GM18520 (cell line): ENCODE measurements around the gene RBM18.

ENCODE experiments used
- ATAC-seq: cut with Tn5 transposase; IDR thresholded peaks from one replicate; pipeline ENCODE4 v1.9.1; 2021; ENCODE audit not compliant: unreplicated experiment

RBM18 gene

GRCh38 chr9:122223435-122223834, 41.2 kb downstream of the RBM18 start:
- ATAC-seq = no peak

- ATAC-seq = no peak
These were observed 41.8 kb downstream of the RBM18 start for GRCh38 chr9:122222791-122223190.

- no peak for ATAC-seq
These were observed 43.3 kb downstream of the RBM18 start for GRCh38 chr9:122221183-122221811.

- ATAC-seq = no peak
These were observed 43.9 kb downstream of the RBM18 start for GRCh38 chr9:122220673-122221182.

GRCh38 chr9:122219856-122220672, 44.6 kb downstream of the RBM18 start:
- no peak for ATAC-seq

GRCh38 chr9:122218935-122219855, 45.4 kb downstream of the RBM18 start:
- ATAC-seq = no peak

- ATAC-seq = no peak
These were observed 46.3 kb downstream of the RBM18 start for GRCh38 chr9:122218071-122218934.

GRCh38 chr9:122217640-122218039, 47.0 kb downstream of the RBM18 start:
- ATAC-seq = no peak

GRCh38 chr9:122216798-122217418, 47.7 kb downstream of the RBM18 start:
- no peak for ATAC-seq

- ATAC-seq = no peak
These were observed 48.4 kb downstream of the RBM18 start for GRCh38 chr9:122216138-122216797.

GRCh38 chr9:122215663-122216062, 49.0 kb downstream of the RBM18 start:
- ATAC-seq = no peak

GRCh38 chr9:122214507-122214906, 50.1 kb downstream of the RBM18 start:
- no peak for ATAC-seq

GRCh38 chr9:122213589-122214413, 50.8 kb downstream of the RBM18 start:
- ATAC-seq = no peak

- ATAC-seq = no peak
These were observed 51.5 kb downstream of the RBM18 start for GRCh38 chr9:122213102-122213588.

- ATAC-seq = no peak
These were observed 52.1 kb downstream of the RBM18 start for GRCh38 chr9:122212473-122213004.

GRCh38 chr9:122209451-122209850, 55.2 kb downstream of the RBM18 start:
- no peak for ATAC-seq

- no peak for ATAC-seq
These were observed 57.5 kb downstream of the RBM18 start for GRCh38 chr9:122207096-122207495.
